Retina (tissue), 1 donor: ENCODE data around the gene CNTFR.
A peak's percentile ranks its signal among the peaks of the same experiment; 100 is the strongest.

ENCODE experiments used
- DNase-seq: peaks from one replicate; pipeline ENCODE4 v3.0.0-alpha.2; 2016

Gene CNTFR

DNA sequence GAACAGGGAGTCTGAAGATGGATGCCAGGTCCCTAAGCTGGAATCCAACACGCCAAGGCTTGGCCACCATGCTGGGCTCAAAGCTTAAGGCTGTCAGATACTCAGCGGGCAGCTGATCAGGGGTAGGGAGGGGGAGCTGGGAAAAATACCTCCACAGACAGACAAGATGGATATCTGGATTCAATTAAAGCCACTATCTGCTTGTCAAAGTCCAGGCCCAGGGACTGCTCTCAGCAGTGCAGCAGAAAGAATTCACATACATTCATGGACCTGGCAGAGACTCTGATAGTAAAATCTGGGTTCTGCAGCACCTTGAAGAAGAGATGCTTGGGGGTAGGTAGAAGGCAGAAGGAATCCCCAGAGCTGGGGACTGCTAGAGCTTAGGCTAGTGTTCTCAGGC is 25.6 kb upstream of the CNTFR start:
- DNase-seq = no peak

DNA sequence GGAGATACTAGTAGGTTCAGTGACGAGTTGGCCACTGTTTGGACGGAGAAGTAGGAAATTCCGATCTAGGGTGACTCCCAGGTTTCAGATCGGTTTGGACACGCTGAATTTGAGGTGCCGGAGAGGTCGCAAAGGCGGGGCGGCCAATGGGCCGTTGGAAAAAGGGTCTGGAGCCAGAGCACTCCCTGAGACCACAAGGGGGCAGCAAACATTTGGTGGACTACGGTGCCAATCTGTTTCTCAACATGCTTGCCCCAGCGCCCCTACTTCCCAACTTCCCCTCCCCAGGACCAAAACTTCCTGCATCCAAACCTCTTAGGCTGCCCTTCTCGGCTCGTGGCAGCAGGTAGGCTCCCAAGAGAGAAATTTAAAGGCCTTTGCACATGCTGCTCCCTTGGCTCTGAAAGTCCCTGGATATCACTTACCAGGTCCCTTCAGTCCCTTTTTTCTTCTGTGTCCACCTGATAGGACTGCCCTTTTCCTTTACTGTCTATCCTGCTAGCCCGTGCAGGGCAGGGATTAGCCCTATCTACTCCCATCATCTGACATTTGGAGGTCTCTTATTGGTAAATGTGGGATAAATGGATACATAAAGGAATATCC is 23.4 kb upstream of the CNTFR start:
- DNase-seq = peak; percentile 85

DNA sequence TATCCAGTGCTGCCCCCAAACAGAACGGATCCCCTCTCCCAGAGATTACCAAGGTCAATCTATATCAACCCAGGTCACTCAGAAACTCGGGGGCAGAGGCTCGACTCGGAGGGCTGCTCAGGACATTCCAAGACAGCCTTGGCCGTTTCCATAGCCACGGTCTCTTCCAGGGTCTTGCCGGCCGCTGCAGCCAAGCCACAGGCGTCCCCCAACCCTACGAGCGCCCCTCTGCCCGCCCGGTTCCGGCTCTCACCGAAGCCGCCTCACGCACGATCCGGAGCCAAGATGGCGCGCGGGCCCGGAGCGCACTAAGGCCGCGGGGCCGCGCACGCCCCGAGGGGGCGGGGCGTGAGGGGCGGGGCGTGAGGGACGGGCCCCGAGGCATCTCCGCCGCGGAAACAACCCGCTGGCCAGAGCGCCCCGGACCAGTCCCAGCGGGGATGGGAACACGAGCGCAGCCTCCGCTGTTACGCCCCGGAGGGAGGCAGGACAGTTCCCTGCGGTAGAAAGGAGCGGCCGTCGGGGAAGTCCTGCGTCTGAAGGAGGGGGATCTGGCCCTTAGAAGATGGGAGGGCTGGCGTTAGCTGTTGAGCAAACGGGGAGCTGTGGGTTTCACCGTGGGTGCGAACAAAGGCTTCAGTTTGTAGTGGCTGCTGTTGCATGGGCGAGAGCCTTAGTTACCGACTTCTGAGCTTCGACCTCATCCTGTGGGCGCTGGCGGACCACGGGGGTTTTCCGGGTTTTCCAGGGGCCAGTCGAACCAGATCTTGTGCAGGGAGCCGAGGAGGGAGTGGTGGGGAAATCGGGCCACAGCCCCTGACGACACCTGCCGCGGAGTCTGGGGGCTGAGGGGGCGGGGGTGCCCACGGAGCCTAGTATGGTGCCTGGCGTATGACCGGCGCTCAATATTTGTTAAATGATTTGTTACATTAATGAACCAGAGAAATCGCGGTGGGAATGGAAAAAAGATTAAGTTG is 22.6 kb upstream of the CNTFR start, which contains the start of gene RPP25L:
Gene RPP25L (minus strand): TSS at position 287 of the 977 bp plus-strand sequence. CDS start 801 bp downstream, outside the sequence.
- DNase-seq = peak; percentile 91

DNA sequence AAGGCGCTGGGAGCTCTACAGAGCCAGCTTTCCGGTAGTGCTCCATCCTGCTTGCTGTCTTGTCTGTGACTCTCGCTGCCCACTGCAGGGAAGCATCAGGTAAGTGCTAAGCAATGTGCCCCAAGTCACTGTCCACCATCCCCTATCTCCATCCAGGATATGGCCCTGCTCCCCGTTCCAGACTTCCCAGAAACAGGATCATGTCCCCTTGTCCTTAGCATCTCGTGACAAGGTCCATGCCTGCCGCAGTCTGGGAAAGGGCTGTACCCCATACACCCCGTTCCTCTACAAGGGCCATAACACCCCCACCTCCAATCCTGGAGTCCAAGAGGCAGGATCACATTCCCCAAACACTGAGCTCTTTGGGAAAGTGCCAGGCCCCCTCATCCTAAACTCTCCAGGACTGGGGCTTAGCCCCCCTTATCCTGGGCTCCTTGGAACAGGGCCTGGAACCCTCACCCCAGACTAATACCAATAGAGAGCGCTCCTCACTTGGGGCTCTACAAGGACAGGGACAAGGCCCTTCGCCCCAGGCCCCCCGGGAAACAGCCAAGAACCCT is 21.8 kb upstream of the CNTFR start:
- no peak for DNase-seq

DNA sequence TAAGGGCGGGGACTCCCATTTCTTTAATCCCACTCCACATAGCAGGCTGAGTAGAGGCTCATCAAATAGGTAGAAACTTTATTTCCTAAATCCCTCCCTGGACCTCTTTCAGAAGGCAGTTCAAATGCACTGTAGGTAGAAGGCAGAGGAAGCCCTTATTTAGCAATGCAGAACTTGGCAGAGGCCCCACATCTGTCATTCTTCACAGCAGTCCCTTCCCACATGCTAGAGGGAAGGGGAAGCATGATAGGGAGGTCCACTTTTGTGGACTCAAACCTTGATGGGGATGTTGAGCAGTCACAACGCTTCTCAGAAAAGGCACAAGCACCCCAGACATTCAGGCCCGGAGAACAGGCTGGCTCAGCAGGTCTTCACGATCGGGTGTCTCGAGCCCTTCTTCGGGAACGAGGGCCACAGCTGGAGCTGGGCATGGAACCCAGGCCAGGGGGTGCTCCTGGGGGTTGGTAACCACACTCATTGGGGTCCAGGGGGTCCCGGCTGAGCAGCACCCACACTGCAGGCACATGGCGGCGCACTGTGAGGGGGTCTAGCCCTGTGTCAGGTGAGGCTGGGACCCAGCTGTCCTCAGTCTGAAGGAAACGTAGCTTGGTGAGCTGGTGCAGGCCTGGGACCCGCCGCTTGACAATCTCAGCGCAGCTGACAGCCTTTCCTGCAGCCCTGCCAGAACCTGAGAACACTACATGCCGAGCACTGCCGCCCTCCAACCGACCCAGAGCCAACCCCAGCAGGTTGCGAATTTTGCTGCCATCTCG is 21.1 kb upstream of the CNTFR start:
- DNase-seq = no peak

DNA sequence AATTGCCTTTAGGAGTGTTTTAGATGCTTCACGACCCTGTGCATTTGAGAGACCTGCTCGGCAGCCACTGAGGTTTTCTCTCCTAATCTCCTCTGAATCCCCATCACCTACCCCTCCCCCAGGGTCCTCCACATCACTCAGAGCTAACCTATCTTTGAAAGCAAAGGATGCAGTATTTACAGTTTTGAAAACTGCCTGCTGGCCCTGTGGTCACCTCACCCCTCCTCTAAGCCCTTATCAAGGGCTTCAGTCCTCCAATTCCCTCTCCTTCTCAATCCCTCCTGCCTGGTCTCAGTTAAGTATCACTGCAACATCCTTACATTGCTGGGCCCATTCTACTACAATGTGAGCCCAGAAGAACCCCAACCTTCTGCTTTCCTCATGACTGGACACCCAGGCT is 17.8 kb upstream of the CNTFR start:
- no peak for DNase-seq

DNA sequence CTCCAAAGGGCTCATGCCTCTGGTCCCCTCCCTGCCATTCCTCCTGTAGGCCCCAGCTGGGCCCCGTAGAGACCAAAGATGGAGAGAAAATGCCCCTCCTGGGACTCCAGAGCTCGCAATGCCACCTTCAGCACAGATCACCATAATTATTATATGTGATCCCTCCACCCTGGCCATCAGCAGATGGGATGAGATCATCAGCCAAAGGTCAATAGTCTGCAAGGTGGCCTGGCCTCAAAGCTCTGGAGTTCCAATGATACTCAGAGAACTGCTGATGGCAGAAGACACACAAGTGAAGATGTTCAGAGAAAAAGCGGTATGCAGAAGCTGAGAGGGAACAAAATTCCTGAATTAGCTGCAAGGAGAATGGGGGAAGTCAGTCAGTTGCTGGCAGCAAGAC is 17.4 kb upstream of the CNTFR start:
- no peak for DNase-seq

DNA sequence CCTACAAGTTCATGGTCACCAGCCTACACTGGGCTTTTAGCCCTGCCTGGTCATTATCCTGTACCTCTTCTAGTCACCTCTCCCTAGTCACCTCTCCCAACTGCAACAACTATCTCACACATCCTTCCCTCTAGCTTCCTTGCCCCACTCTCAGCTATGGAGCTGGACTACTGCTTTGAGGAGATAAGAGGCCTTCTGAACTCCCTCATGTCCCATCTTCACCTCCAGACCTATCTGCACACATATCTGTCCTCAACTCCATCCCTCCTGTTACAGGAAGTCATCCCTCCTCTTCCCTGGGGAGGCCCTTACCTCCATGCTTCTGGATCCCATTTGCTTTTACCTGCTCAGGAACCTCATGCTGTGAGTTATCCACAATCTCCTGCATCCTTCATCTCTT is 16.7 kb upstream of the CNTFR start:
- no peak for DNase-seq

DNA sequence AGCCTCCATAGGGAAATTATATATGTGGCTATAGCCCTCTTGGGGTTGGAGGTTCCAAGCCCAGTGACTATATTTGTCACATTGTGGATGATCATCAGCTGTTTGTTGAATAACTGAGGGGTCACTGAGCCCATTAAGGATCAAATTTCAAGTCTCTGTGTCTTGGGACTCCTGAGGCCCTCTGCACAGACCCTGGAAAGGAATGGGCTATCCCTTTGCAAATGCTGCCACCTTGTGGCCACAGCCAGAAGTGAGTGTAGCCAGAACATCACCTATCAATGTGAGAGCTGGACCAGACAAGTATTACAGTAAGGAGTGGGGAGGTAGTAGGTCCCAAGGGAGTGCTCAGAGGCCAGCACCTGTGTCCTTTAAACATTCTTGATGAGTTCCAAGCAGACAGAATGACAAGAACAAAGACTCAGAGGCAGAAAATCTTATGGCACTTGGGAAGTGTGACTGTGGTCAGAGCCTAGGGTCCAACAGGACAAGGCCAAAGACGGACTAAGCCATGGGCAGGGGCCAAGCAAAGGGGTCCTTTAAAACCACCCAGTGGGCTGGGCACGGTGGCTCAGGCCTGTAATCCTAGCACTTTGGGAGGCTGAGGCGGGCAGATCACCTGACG is 14.2 kb upstream of the CNTFR start:
- peak; percentile 84 for DNase-seq

DNA sequence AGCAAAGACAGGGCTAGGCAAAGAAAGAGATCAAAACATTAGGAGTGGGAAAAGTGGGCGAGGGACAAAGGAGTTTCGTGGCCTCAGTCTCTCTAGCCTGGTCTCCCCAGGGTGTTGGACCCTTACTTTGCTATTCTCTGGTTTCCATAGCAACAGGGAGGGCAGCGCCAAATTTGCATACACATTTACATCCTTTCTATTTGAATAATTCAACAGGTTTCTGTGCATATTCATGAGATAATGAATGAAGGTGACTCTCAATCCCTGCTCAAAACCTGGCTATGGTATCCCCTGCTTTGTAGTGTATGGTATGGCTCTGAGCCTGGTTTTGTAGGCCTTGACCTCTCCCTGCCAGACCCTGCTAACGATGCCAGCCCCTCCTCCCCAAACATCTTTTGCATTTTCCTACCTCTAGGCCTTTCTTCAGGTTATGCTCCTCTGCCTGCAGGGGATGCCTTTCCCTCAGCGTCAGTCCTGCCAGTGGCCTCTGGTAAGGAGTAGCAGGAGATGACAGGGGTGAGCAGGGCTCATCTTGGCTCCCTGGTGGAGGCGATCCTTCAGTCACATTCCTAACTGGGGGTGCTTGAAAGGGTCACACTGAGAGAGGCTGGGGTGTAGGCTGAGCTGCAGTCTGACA is 12.5 kb upstream of the CNTFR start:
- DNase-seq = no peak

DNA sequence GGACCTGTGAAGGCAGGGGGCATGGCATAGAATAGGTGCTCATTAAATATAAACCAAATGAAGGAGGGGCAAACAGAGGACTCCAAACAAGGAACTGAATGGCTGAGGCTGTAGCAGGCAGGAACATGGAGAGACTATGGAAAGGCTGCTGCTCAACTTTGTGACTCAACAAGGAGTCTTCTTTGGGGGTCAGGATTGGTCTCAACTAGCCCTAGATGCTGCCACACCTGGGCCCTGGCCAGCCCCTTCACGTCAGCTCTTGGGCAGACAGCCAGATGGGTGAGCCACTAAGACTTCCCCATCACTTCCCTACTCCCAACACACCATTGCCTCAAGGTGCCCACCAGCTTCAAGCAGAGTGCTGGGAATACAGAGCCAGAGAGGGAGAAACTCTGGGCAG is 11.4 kb upstream of the CNTFR start:
- no peak for DNase-seq

DNA sequence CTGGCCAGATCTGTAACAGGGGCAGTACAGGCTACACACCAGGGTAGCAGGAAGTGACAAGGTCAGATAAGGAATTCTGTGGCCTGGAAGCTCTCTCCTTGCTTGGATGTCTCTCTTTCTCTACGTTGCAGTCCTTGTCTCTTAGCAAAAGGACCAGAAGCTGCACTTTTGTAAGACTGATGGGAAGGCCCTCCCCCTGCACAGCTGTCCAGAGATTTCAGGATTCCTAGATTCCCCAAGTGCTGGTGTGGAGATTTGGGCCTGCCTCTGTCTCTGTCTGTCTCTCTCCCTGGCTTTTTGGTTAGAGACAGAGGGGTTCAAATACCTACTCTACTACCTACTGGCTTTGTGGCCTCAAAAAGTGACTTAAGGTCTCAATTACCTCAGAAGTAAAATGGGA is 10.0 kb upstream of the CNTFR start:
- no peak for DNase-seq

DNA sequence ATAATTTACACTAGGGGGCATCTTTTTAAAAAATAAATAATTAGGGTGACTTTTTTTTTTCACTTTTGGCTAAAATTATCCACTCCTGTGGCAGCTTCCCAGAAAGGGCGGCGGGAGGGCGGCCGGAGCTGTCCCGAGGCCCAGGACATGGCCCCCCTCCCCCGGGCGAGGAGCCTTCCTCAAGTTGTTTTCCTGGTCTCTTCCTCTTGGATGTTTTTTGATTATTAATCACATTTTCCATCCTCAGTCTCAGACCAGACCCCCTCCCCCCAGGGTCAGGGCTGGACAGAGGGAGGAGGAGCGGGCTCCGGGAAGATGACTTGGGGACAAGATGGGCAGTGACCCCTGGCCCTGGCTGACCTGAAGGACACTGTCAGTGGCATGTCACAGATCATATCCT is 4.7 kb upstream of the CNTFR start:
- no peak for DNase-seq

DNA sequence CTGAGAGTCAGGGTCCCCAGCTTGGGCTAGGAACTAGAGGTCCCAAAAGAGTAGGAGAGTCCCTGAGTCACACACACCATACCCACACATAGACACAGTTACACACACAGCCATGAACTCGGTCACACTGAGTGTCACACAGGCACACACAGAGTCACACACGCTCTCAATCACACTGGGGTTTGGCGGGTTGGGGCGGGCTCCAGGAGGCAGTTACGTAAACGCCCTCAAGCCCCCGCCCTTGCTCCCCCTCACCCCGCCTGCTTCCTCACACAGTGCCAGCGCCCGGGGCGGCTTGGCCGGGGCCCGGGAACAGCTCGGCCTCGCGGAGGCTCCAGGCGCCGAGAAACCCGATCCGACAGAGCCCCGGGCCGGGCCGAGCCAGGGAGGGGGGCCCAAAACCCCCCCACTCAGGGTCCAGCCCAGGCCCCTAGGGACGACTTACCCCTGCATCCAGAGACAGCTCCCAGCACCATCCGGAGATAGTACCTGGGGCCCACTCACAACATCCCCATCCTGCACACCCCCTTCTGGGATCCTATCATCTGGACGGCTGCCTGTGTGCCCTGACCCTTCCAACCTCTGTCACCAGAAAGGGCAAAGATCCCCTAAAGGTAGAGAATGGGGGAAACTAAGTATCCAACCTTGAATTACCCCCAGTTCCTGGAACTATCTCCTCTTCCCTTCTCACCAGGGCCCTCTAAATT is 3.5 kb upstream of the CNTFR start:
- DNase-seq = peak; percentile 63

DNA sequence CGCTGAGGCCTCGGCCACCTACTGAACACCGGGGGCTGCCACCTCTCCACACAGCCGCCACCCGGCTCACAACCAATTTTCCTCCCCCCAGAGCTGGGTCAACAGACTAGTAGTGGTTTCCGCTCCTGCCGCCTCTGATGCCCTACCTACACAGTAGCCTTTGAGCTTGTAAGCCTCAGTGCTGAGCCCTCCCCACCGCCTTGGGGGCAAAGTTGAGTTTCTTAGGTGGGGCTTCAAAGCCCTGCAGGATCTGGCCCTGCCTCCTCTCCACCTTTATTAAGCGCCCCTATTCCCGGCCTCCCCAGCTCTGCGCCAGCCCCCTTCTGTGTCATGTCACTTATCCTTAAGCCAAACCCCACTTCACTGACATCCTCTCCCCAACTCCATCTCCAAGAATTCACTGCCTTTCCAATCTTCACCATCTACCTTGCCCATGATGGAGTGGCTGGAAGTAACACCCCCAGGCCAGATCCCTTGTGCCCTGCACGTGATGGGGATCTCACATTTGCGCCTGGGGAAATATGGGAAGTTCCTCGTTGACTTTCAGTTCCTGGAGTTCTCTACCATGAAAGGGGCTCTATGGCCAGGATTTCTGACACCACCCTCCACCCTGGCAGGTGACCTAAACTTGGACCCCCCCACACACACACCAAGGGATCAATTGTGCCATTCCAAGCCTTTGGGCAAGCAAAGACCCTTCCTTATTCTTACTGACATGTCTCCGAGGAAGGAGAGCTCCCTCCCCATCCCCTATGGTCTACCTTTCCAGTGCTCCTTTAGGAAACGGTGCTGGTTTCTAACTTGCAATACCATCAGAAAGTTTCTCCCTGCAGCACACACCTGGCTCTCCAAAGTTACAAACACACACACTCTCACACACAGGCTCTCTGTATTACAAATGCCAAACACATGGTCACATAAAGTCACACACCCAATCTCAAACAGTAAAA is 2.7 kb upstream of the CNTFR start:
- no peak for DNase-seq

DNA sequence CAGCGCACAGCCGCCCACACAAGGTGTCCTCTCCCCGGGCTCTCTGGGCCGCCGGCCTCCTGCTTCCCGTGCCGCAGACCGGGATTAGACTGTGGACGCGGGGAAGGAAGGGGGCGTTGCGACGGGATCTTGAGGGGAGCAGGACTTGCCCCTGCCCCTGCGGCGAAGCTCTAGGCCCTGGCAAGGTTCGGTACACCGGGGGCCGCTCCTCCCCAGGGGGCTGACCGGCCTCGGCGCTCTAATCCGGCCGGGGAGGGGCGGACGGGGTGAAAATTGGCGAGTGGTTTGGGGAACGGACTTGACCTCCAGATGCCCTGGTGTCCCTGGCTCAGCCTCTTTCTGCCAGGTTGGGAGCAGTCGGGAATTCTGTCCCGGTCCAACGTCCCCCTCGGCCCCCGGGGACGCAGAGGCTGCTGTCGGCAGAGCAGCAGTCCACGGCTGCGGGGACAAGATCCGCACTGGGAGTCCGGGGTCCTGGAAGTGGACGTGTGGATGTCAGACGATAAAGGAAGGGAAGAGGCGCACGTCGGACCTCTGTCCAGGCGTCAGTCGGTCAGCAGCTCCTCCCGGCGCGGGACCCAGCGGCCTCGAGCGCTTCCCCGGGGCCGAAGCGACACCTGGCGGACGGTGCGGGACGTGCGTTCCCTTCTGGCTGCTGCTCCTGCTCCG is 1.9 kb upstream of the CNTFR start:
- DNase-seq = peak; percentile 94

DNA sequence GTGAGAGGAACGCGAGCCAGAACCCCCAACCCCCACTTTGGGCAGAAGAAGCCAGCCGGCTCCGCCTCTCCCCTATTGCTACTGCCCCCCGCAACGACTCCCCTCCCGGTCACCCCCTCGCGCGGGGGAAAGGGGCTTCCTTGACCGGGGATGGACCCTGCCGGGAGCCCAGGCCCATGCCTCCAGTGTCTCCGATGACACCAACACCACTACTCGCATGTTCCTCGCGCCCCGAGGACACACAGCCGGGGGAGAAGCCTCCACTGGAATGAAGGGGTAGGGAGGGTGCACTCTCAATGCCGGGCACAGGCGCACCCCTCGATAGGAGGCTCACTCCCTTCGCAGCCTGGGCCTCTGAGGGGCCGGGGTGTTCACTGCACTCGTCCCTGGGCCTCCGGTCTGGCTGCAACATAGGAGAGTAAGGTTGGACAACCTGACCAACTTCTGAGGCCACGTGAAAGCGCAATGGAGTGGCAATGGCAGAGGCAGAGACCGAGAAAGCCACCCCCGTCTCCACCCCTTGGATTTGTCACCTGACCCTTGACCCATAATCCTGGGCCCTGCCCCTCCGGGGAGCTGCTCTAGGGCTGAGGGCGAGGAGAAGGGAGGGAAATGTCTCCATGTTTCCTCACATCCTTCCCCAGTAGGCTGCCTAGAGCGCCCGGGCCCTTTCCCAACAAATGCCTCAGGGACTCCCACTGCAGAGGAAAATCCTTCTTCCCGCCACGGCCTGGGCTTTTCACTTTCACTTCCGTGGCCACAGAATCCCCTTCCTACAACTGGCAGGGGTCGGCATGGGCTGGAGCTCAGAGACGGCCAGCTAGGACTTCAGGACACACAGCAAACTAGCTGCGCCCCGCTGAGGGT is 1.1 kb upstream of the CNTFR start:
- DNase-seq = no peak
